Thyroid gland (tissue), 4 donors: Measurements from ENCODE around the gene MIDN.

Experiments used
- POLR2A ChIP-seq, 2 donors: fragments of 450-650 bp; IDR thresholded peaks; one replicate each; pipeline ENCODE4 v1.6.1; 2017; ENCODE audit warnings: antibody characterized with exemption in 2 of 2, mild to moderate bottlenecking in 2 of 2, moderate library complexity in 1 of 2
- TF ChIP-seq, protein P1 (sequence below), 6 experiments: fragments of 200-600 bp in 3 of 6; fragments of 450-650 bp in 3 of 6; sonication (generic) in 3 of 6; IDR thresholded peaks; one replicate each; pipeline ENCODE4 v1.5.1; 2016 to 2019; ENCODE audit warnings: antibody characterized with exemption in 6 of 6, mild to moderate bottlenecking in 2 of 6, inconsistent platforms in 1 of 6, moderate library complexity in 1 of 6

DNA sequence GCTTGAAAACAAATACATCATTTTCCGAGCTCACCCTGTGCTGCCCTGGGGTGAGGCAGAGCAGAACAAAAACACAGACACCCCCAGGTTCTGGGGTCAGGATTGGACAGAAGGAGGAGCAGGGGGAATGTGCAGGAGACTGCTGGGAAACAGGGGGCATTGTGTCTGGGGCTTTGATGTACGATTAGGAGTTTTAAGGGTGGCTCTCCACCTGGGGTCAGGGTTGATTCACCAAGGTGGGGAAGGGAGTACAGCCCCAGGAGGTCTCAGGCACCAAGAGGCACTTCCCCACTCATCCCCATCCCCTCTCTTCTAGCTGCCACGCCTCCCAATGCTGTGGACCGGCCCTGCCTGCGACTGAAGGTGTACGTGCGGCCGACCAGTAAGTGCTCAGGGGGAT lies 49.9 kb downstream of the MIDN start:
- TF ChIP-seq, protein P1, sequence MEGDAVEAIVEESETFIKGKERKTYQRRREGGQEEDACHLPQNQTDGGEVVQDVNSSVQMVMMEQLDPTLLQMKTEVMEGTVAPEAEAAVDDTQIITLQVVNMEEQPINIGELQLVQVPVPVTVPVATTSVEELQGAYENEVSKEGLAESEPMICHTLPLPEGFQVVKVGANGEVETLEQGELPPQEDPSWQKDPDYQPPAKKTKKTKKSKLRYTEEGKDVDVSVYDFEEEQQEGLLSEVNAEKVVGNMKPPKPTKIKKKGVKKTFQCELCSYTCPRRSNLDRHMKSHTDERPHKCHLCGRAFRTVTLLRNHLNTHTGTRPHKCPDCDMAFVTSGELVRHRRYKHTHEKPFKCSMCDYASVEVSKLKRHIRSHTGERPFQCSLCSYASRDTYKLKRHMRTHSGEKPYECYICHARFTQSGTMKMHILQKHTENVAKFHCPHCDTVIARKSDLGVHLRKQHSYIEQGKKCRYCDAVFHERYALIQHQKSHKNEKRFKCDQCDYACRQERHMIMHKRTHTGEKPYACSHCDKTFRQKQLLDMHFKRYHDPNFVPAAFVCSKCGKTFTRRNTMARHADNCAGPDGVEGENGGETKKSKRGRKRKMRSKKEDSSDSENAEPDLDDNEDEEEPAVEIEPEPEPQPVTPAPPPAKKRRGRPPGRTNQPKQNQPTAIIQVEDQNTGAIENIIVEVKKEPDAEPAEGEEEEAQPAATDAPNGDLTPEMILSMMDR (IDR thresholded peaks at IDR 0.05), result no peak
- TF ChIP-seq POLR2A (IDR thresholded peaks at IDR 0.05), result no peak
